BLaER1 treated with 17β-estradiol and CSF1 and Interleukin-3, amounts not matched to agents 10 nM and 100 nM (cell line): Measurements from ENCODE around the gene SETD1A.

ENCODE experiments used
- H3K27ac ChIP-seq, 11 experiments: shearing (Covaris generic); formaldehyde crosslinking; 2 replicates each; pipeline ENCODE4 v1.8.1; 2022
- H3K27me3 ChIP-seq, 11 experiments: shearing (Covaris generic); formaldehyde crosslinking; 2 replicates each; pipeline ENCODE4 v1.8.1; 2022
- H3K36me3 ChIP-seq, 11 experiments: shearing (Covaris generic); formaldehyde crosslinking; 2 replicates each; pipeline ENCODE4 v1.8.1; 2022
- H3K4me1 ChIP-seq, 10 experiments: shearing (Covaris generic); formaldehyde crosslinking; 2 replicates each; pipeline ENCODE4 v1.8.1; 2022
- H3K4me2 ChIP-seq, 11 experiments: shearing (Covaris generic); formaldehyde crosslinking; 2 replicates each; pipeline ENCODE4 v1.8.1; 2022
- H3K4me3 ChIP-seq, 10 experiments: shearing (Covaris generic); formaldehyde crosslinking; 2 replicates each; pipeline ENCODE4 v1.8.1; 2022
- H3K9ac ChIP-seq, 11 experiments: shearing (Covaris generic); formaldehyde crosslinking; 2 replicates each; pipeline ENCODE4 v1.8.1; 2022
- H3K9me3 ChIP-seq, 11 experiments: shearing (Covaris generic); formaldehyde crosslinking; replicated peaks in 1 of 11; 2 replicates each; pipeline ENCODE4 v1.8.1; 2022
- H4K20me1 ChIP-seq, 11 experiments: shearing (Covaris generic); formaldehyde crosslinking; 2 replicates each; pipeline ENCODE4 v1.8.1; 2022
- Cebpa-rat ChIP-seq, 11 experiments: shearing (Covaris generic); IDR thresholded peaks; 2 replicates each; pipeline ENCODE4 v1.8.1; 2022

SETD1A gene

GRCh38 chr16:30953511-30954124 lies 3.9 kb upstream of the SETD1A start:
- Histone ChIP-seq H4K20me1 (peaks cover 2 to 69% (median 26%) of the 10 kb centered on the region in 11 experiments), H3K4me2 (peak overlapping the region in 6 of 11 experiments; percentile 3 to 29 (median 14); a peak in 3 of 22 replicates), H3K36me3 (peaks cover 5 to 49% (median 20%) of the 10 kb centered on the region in 11 experiments; a peak in 20 of 22 replicates), H3K9me3 (no peaks in the 10 kb centered on the region), H3K4me1 (peaks cover 31 to 49% (median 42%) of the 10 kb centered on the region in 10 experiments), H3K27ac (peak overlapping the region in 5 of 11 experiments; percentile 20 to 43 (median 32); a peak in 6 of 22 replicates), H3K9ac (peak overlapping the region in 5 of 11 experiments; percentile 7 to 30 (median 18); a peak in 4 of 22 replicates), H3K27me3 (no peaks in the 10 kb centered on the region), H3K4me3 (no peak overlapping the region)
- TF ChIP-seq Cebpa-rat (IDR thresholded peaks at IDR 0.05): no peak

GRCh38 chr16:30954993-30955392 lies 2.6 kb upstream of the SETD1A start:
- no peak overlapping the region for H3K4me2 ChIP-seq
- H3K4me3 ChIP-seq: no peak overlapping the region
- no peaks in the 10 kb centered on the region for H3K27me3 ChIP-seq
- peaks cover 41 to 53% (median 48%) of the 10 kb centered on the region in 10 experiments for H3K4me1 ChIP-seq
- peaks cover 19 to 62% (median 34%) of the 10 kb centered on the region in 11 experiments for H3K36me3 ChIP-seq
- no peak for TF ChIP-seq Cebpa-rat (IDR thresholded peaks at IDR 0.05)
- H3K9ac ChIP-seq: peak overlapping the region in 3 of 11 experiments; percentile 5 to 21 (median 10); a peak in 3 of 22 replicates
- H4K20me1 ChIP-seq: peaks cover 16 to 72% (median 40%) of the 10 kb centered on the region in 11 experiments
- H3K27ac ChIP-seq: peak overlapping the region in 1 of 11 experiments; percentile 40; a peak in 1 of 22 replicates
- H3K9me3 ChIP-seq: no peaks in the 10 kb centered on the region

- Histone ChIP-seq H3K4me3 (peak overlapping the region; percentile 68 to 84 (median 76)), H3K27ac (peak overlapping the region; percentile 98 to 100 (median 100)), H3K27me3 (no peaks in the 10 kb centered on the region), H3K9me3 (no peaks in the 10 kb centered on the region), H3K9ac (peak overlapping the region; percentile 96 to 100 (median 100)), H4K20me1 (peaks cover 23 to 55% (median 35%) of the 10 kb centered on the region in 11 experiments), H3K36me3 (peaks cover 37 to 68% (median 51%) of the 10 kb centered on the region in 11 experiments), H3K4me2 (peak overlapping the region; percentile 62 to 83 (median 73)), H3K4me1 (peaks cover 24 to 34% (median 32%) of the 10 kb centered on the region in 10 experiments)
- no peak for TF ChIP-seq Cebpa-rat (IDR thresholded peaks at IDR 0.05)
Observed at GRCh38 chr16:30956601-30957455, 726 bp upstream of the SETD1A start.

- Histone ChIP-seq H3K36me3 (peaks cover 49 to 73% (median 54%) of the 10 kb centered on the region in 11 experiments), H4K20me1 (peaks cover 23 to 57% (median 38%) of the 10 kb centered on the region in 11 experiments), H3K4me1 (peaks cover 18 to 26% (median 23%) of the 10 kb centered on the region in 10 experiments), H3K27ac (peak overlapping the region; percentile 98 to 100 (median 100); a peak in 21 of 22 replicates), H3K9ac (peak overlapping the region; percentile 96 to 100 (median 100)), H3K4me3 (peak overlapping the region; percentile 68 to 84 (median 76)), H3K9me3 (no peaks in the 10 kb centered on the region), H3K4me2 (peak overlapping the region; percentile 88 to 98 (median 94)), H3K27me3 (no peaks in the 10 kb centered on the region)
- TF ChIP-seq Cebpa-rat (IDR thresholded peaks at IDR 0.05): no peak
Observed at GRCh38 chr16:30958175-30959079, 873 bp downstream of the SETD1A start.

- Histone ChIP-seq H3K4me3 (no peak overlapping the region), H3K36me3 (peaks cover 74 to 79% (median 77%) of the 10 kb centered on the region in 11 experiments), H3K4me2 (no peak overlapping the region), H3K27me3 (no peaks in the 10 kb centered on the region), H3K27ac (no peak overlapping the region), H3K9ac (peak overlapping the region in 1 of 11 experiments; percentile 9; a peak in 1 of 22 replicates), H3K4me1 (peaks cover 11 to 22% (median 18%) of the 10 kb centered on the region in 10 experiments), H3K9me3 (no peaks in the 10 kb centered on the region), H4K20me1 (peaks cover 0 to 73% (median 39%) of the 10 kb centered on the region in 11 experiments; a peak in 19 of 22 replicates)
- TF ChIP-seq Cebpa-rat (IDR thresholded peaks at IDR 0.05): no peak
Observed at GRCh38 chr16:30961384-30961783, 3.8 kb downstream of the SETD1A start.

GRCh38 chr16:30963925-30964511 lies 6.5 kb downstream of the SETD1A start:
- H4K20me1 ChIP-seq: peaks cover 0 to 78% (median 34%) of the 10 kb centered on the region in 11 experiments; a peak in 19 of 22 replicates

GRCh38 chr16:30964574-30965226 lies 7.1 kb downstream of the SETD1A start:
- Histone ChIP-seq H3K9me3 (no peaks in the 10 kb centered on the region), H3K36me3 (peaks cover 94 to 100% (median 99%) of the 10 kb centered on the region in 11 experiments), H3K27ac (no peak overlapping the region)

More at GRCh38 chr16:30963925-30964511, 6.5 kb downstream of the SETD1A start:
- no peak for TF ChIP-seq Cebpa-rat (IDR thresholded peaks at IDR 0.05)
- Histone ChIP-seq H3K4me3 (no peak overlapping the region), H3K4me2 (no peak overlapping the region), H3K36me3 (peaks cover 94 to 100% (median 99%) of the 10 kb centered on the region in 11 experiments), H3K9me3 (no peaks in the 10 kb centered on the region), H3K27ac (no peak overlapping the region), H3K4me1 (peaks cover 5 to 11% (median 6%) of the 10 kb centered on the region in 10 experiments), H3K9ac (no peak overlapping the region), H3K27me3 (no peaks in the 10 kb centered on the region)

More at GRCh38 chr16:30964574-30965226, 7.1 kb downstream of the SETD1A start:
- Histone ChIP-seq H3K9ac (0 out of 22 replicates have a peak overlapping the region, but pooled peaks of 1 of the 11 experiments have one; percentile 3), H3K27me3 (no peaks in the 10 kb centered on the region), H3K4me1 (peaks cover 0 to 4% (median 0%) of the 10 kb centered on the region in 10 experiments; a peak in 4 of 20 replicates), H3K4me2 (no peak overlapping the region), H4K20me1 (peaks cover 0 to 78% (median 27%) of the 10 kb centered on the region in 11 experiments; a peak in 17 of 22 replicates), H3K4me3 (no peak overlapping the region)
- TF ChIP-seq Cebpa-rat (IDR thresholded peaks at IDR 0.05): no peak
